Stomach (tissue), 9 donors: Measurements from ENCODE around the gene ZFAND2B. TPM values are rescaled to one million over a fixed set of nuclear protein-coding genes. Genes with fewer than 3 reads are reported as not detected.

Experiments used
- DNase-seq, 2 donors: peaks; one replicate each; pipeline versions ENCODE4 v3.0.0 to v3.0.0-alpha.2; 2013 to 2019
- H3K27ac ChIP-seq, 5 donors: fragments of 200-600 bp in 4 of 5; sonication (generic) in 4 of 5; one replicate each; pipeline ENCODE4 v1.5.1; 2013 to 2019; ENCODE audit warnings: mild to moderate bottlenecking in 1 of 5, moderate library complexity in 1 of 5
- H3K27me3 ChIP-seq, 3 donors: fragments of 200-600 bp; sonication (generic); one replicate each; pipeline ENCODE4 v1.5.1; 2017 to 2019; ENCODE audit warnings: mixed run types in 1 of 3
- H3K36me3 ChIP-seq, 4 donors: fragments of 200-600 bp; sonication (generic); 1 replicate in 3 of 4; 2 replicates in 1 of 4; pipeline ENCODE4 v1.5.1; 2016 to 2019
- H3K4me1 ChIP-seq, 4 donors: fragments of 200-600 bp; sonication (generic); one replicate each; pipeline ENCODE4 v1.5.1; 2016 to 2019
- H3K4me3 ChIP-seq, 4 donors: fragments of 200-600 bp; sonication (generic) in 3 of 4; one replicate each; pipeline ENCODE4 v1.5.1; 2016 to 2019; ENCODE audit warnings: mild to moderate bottlenecking in 1 of 4
- H3K9me3 ChIP-seq, 4 donors: fragments of 200-600 bp; sonication (generic); one replicate each; pipeline ENCODE4 v1.5.1; 2016 to 2019
- CTCF ChIP-seq, 7 experiments: fragments of 450-650 bp in 4 of 7; fragments of 200-600 bp in 3 of 7; sonication (generic) in 3 of 7; IDR thresholded peaks; one replicate each; pipeline ENCODE4 v1.5.1; 2016 to 2019; ENCODE audit warnings: antibody characterized with exemption in 7 of 7, control low read depth in 2 of 7, mild to moderate bottlenecking in 1 of 7
- EP300 ChIP-seq: sonication (generic); formaldehyde crosslinking; IDR thresholded peaks from one replicate; pipeline ENCODE4 v1.6.1; 2017; ENCODE audit warnings: antibody characterized with exemption
- POLR2A ChIP-seq, 4 donors: fragments of 450-650 bp; IDR thresholded peaks; one replicate each; pipeline ENCODE4 v1.6.1; 2016; ENCODE audit warnings: antibody characterized with exemption in 4 of 4, control low read depth in 2 of 4, mild to moderate bottlenecking in 1 of 4, moderate library complexity in 1 of 4
- POLR2AphosphoS5 ChIP-seq, 3 donors: sonication (generic); formaldehyde crosslinking; IDR thresholded peaks; one replicate each; pipeline ENCODE4 v1.6.1; 2016; ENCODE audit warnings: antibody characterized with exemption in 3 of 3
- WGBS, 5 donors: extraction: QIAGEN DNeasy Blood & Tissue Kit in 3 of 5; methylation state at CpG; one replicate each; pipeline versions ENCODE4 v1.1.5 to v1.1.7; 2013 to 2018; 5-methylcytosine and 5-hydroxymethylcytosine counted together
- intact Hi-C: fragments of 100-400 bp; cut with DNase I; formaldehyde crosslinking; loops from one replicate; pipeline ENCODE4 v1.15.1; 2023; ENCODE audit warnings: low total_unique reads
- polyA plus RNA-seq, 3 donors: library from polyadenylated mRNA; stranded (reverse); fragments of 200-250 nt; gene quantifications; one replicate each; pipeline ENCODE4 v1.2.3, GENCODE V29; 2013
- total RNA-seq, 5 donors: library from RNA; depleted of rRNA; stranded (reverse); fragments of >200 nt; gene quantifications; one replicate each; pipeline versions ENCODE4 v1.1.0 to v1.2.3, GENCODE V29; 2014 to 2016
- donor health status: healthy with polysubstance abuse.
- donor health status: Bipolar disorder and iron deficiency.
- donor health status: healthy.

ZFAND2B gene
- total and polyA plus RNA-seq, 8 donors, result 21.3 to 81.3 (median 44.7) TPM

DNA sequence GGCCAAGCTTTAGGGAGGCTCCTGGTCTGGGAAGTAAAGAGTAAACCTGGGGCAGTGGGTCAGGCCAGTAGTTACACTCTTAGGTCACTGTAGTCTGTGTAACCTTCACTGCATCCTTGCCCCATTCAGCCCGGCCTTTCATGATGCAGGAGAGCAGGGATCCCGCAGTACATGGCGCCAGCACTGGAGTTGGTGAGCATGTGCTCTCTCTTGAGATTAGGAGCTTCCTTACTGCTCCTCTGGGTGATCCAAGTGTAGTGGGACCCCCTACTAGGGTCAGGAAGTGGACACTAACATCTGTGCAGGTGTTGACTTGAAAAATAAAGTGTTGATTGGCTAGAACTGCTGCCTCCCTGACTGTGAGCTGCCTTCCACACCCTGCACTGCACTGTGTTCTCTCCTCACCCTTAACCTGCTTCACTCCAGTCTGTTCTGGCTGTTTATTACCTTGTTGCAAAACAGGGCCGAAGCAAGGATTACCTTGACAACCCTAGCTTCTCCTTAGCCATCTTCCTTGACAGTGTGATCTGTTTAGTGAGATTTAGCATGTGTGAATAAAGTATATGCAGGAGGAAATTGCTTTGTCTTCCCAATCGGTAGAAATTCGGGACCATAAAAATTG lies 23.3 kb upstream of the ZFAND2B start:
- Histone ChIP-seq H3K27me3 (no peaks in the 10 kb centered on the region), H3K4me3 (no peak overlapping the region), H3K36me3 (peaks cover 35 to 67% (median 62%) of the 10 kb centered on the region in 4 donors), H3K9me3 (no peaks in the 10 kb centered on the region), H3K4me1 (peaks cover 12 to 37% (median 22%) of the 10 kb centered on the region in 4 donors), H3K27ac (no peak overlapping the region)
- DNase-seq, result no peak
- whole genome bisulfite sequencing, 5 donors, result 89 to 95% (median 95%) methylated on average over 6 of the region's 6 CpGs
- TF ChIP-seq POLR2A (IDR thresholded peaks at IDR 0.05) (no peak), POLR2AphosphoS5 (IDR thresholded peaks at IDR 0.05) (no peak), CTCF (IDR thresholded peaks at IDR 0.05) (no peak), EP300 (no peak)
- intact Hi-C loops, result no loop called here

DNA sequence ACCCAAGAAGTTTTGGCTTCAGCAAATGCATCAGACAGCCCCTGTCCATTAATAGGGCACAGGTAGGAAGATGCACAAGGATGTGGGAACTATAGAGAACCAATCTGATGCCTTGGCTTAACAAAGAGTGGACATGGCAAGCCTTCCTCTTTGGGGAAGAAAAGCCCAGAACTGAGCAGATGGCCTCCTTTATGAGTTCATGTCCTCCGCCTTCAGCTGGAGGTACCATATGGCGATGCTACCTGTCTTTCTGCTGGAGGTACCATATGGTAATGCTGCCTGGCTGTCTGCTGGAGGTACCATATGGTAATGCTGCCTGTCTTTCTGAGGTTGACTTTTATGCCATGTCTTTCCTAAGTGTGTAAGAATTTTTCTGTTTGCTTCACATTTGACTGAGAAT lies 22.5 kb upstream of the ZFAND2B start:
- no peak for DNase-seq
- TF ChIP-seq CTCF (IDR thresholded peaks at IDR 0.05) (no peak), EP300 (no peak), POLR2AphosphoS5 (IDR thresholded peaks at IDR 0.05) (no peak), POLR2A (IDR thresholded peaks at IDR 0.05) (no peak)
- 89 to 100% (median 96%) methylated on average over 2 of the region's 2 CpGs for WGBS, 5 donors
- Histone ChIP-seq H3K27ac (no peak overlapping the region), H3K9me3 (no peaks in the 10 kb centered on the region), H3K27me3 (no peaks in the 10 kb centered on the region), H3K4me3 (no peak overlapping the region), H3K4me1 (peaks cover 7 to 30% (median 15%) of the 10 kb centered on the region in 4 donors), H3K36me3 (peaks cover 35 to 67% (median 62%) of the 10 kb centered on the region in 4 donors)
- intact Hi-C loops, result no loop called here

- no peak overlapping the region for H3K27ac ChIP-seq
- intact Hi-C loops, result no loop called here
- H3K9me3 ChIP-seq, result no peaks in the 10 kb centered on the region
- no peak for DNase-seq
- no peak for TF ChIP-seq POLR2AphosphoS5 (IDR thresholded peaks at IDR 0.05)
- no peak for TF ChIP-seq POLR2A (IDR thresholded peaks at IDR 0.05)
- TF ChIP-seq CTCF (IDR thresholded peaks at IDR 0.05), result no peak
- TF ChIP-seq EP300, result no peak
- WGBS, 5 donors, result 86 to 91% (median 87%) methylated on average over 7 of the region's 7 CpGs
- peaks cover 0 to 5% (median 0%) of the 10 kb centered on the region in 4 donors for H3K4me1 ChIP-seq
- peaks cover 12 to 43% (median 38%) of the 10 kb centered on the region in 4 donors for H3K36me3 ChIP-seq
- no peaks in the 10 kb centered on the region for H3K27me3 ChIP-seq
- H3K4me3 ChIP-seq, result no peak overlapping the region
Observed at GRCh38 chr2:219186754-219187456, 19.7 kb upstream of the ZFAND2B start.

- Histone ChIP-seq H3K27ac (no peak overlapping the region), H3K4me3 (no peak overlapping the region), H3K4me1 (peaks cover 0 to 9% (median 3%) of the 10 kb centered on the region in 4 donors), H3K27me3 (peaks cover 0 to 8% (median 0%) of the 10 kb centered on the region in 3 donors), H3K9me3 (no peaks in the 10 kb centered on the region), H3K36me3 (no peaks in the 10 kb centered on the region)
- no peak for DNase-seq
- no peak for TF ChIP-seq POLR2A (IDR thresholded peaks at IDR 0.05)
- intact Hi-C loops, result no loop called here
- WGBS, 5 donors, result 86 to 100% (median 94%) methylated on average over 1 of the region's 1 CpG
Observed at GRCh38 chr2:219197388-219197787, 9.2 kb upstream of the ZFAND2B start.

GRCh38 chr2:219198974-219199373 lies 7.6 kb upstream of the ZFAND2B start:
- TF ChIP-seq CTCF (IDR thresholded peaks at IDR 0.05), result no peak
- no peak for TF ChIP-seq POLR2A (IDR thresholded peaks at IDR 0.05)
- TF ChIP-seq POLR2AphosphoS5 (IDR thresholded peaks at IDR 0.05), result no peak
- TF ChIP-seq EP300, result no peak
- no peak for DNase-seq
- Histone ChIP-seq H3K36me3 (no peaks in the 10 kb centered on the region), H3K4me1 (peaks cover 0 to 9% (median 3%) of the 10 kb centered on the region in 4 donors), H3K9me3 (no peaks in the 10 kb centered on the region), H3K27me3 (peaks cover 0 to 8% (median 0%) of the 10 kb centered on the region in 3 donors), H3K4me3 (no peak overlapping the region), H3K27ac (no peak overlapping the region)
- WGBS, 5 donors, result 76 to 86% (median 80%) methylated on average over 5 of the region's 5 CpGs
- intact Hi-C loops, result no loop called here
